ENCODE data around the gene RRAD.

RRAD gene

DNA sequence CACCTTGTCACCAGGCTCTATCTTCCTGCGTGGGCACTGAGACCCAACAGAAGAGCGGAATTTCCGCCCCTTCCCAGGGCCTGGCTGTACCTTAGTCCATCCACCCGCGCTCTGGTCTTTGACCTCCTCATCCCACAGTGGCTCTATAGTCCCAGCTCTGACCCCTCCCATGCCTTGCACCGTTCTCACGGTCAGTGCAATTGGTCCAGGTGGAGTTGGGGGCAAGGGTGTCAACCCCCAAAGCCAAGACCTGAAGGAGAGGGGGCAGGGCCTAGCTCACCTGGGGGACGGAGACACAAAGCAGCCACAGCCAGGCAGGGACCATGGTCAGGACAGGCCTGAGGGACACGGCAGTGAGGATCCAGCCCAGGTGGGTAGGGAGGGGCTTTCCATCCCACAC is 7.6 kb downstream of the RRAD start:
- DNase-seq (ENCODE audit: low read depth, low spot score), result no peak

DNA sequence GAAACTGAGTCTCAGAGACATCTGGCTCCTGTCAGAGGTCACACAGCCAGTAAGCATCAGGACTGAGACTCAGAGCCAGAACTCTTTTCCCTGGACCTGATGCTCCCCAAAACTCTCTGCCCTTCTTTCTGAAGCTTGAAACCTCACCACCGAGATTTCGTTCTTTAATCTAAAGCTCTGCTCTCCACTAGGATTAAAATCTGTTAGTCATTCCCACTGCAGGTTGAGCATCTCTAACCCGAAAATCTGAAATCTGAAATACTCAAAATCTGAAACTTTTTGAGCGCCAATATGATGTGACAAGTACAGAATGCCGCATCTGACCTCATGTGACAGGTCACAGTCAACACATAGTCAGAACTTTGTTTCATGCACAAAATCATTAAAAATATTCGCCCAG is 8.8 kb downstream of the RRAD start:
- no peak for DNase-seq (ENCODE audit: low read depth, low spot score)

DNA sequence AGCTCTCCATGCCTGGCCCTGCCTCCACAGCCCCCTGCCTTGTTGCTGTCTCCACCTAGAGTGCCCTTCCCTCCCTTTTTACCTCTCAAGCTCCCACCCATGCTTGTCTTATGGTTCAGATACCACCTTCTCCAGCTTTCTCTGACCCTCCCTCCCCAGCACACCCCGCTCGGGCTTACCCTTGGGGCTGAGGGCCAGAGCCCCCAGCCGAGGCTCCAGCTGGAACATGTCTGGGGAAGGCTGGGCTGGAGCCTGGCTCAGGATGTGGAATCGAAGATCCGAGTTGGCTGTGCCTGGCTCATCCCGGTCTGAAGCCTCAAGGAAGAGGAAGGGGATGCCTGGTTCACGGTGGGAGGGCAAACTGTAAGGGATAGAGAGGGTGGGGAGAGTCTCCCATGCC is 10.3 kb downstream of the RRAD start:
- DNase-seq (ENCODE audit: low read depth, low spot score), result no peak

DNA sequence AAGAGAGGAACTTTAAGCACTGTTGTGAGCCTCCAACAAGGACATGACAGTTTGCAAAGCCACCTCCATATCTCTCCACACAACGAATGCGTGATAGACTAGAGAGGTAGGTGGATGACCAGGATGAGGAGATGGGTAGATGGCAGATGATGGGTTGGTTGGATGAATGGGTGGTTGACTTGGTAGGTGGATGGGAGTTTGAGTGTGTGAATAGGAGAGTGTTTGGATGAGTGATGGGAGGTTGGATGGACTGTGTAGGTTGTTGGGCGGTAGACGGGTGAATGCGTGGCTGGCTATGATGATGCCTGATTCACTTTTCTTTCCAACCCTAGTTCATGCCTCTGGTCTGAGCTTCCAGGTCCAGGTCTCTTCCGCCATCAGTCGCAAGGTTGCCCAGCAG is 10.8 kb downstream of the RRAD start:
- no peak for DNase-seq (ENCODE audit: low read depth, low spot score)

DNA sequence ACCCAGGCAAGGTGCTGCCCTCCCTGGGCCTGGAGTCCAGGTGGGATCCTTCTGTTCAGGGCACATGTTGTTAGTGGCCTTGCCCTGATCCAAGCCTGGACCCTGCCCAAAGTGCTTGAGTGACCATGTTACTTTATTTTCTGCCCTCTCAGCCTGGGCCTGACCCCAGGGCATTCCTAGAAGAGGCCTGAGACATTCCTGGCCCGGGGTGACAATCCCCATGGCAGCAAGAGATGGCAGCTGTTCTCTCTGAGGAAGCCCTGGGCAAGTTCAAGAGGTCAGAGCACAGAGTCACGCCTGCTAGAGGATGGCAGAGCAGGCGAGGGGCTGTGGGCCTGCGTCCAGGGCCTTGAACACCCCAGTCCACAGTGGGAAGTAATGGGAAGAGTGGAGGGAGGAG is 11.6 kb downstream of the RRAD start:
- DNase-seq (ENCODE audit: low read depth, low spot score), result no peak

DNA sequence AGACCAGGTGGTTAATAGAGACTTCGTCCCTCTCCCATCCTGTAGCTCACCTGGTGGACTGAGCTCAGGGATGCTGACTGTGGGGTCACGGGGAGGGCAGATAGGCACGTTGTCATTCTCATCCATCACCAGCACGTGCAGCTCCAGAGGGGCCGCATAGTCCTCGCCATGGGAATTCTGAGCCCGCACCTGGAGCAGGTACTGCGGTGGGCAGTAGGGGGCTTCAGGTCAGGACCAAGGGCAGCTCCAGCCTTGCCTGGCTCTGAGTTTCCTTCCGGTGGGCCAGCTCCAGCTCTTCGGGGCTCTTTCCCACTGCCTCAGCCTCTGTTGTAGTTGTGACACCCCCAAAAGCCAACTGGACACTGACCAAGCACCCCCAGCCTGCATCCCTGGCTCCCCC is 12.3 kb downstream of the RRAD start:
- no peak for DNase-seq (ENCODE audit: low read depth, low spot score)

DNA sequence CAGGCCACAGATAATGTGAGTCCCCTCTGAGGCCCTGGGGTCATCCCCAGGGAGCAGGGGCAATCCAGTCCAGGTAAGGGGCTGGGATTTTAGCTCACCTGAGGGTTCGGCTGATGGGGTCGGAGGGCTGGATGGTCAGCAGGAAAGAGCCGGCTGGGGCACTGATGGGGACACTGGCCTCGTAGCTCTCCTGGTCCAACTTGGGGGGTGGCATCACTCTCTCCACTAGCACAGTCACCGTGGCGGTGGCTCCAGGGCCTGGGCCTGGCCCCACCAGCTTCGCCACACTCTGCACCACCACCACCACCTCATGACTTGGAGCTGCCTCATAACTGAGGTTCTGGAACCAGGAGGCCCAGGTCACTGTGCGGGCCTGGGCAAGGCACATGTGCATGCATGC is 13.5 kb downstream of the RRAD start:
- no peak for DNase-seq (ENCODE audit: low read depth, low spot score)

DNA sequence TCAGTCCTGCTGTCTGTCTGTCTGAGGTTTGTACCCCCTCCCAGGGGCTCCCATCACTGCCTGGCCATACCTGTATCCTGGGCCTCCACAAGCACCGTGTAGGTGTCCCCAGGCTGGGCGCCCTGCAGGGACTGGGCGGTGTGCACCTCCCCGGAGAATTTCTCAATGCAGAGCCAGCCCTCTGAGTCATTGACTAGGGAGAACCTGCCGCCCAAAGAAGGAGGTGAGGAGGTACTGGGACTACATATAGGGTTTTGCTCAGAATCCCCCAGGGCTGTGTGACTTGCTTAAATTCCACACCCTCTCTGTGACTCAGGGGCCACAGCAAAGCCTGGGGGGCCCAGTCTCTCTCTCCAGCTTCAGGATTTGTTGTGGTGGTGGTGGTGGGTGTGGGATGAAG is 14.2 kb downstream of the RRAD start:
- no peak for DNase-seq (ENCODE audit: low read depth, low spot score)

DNA sequence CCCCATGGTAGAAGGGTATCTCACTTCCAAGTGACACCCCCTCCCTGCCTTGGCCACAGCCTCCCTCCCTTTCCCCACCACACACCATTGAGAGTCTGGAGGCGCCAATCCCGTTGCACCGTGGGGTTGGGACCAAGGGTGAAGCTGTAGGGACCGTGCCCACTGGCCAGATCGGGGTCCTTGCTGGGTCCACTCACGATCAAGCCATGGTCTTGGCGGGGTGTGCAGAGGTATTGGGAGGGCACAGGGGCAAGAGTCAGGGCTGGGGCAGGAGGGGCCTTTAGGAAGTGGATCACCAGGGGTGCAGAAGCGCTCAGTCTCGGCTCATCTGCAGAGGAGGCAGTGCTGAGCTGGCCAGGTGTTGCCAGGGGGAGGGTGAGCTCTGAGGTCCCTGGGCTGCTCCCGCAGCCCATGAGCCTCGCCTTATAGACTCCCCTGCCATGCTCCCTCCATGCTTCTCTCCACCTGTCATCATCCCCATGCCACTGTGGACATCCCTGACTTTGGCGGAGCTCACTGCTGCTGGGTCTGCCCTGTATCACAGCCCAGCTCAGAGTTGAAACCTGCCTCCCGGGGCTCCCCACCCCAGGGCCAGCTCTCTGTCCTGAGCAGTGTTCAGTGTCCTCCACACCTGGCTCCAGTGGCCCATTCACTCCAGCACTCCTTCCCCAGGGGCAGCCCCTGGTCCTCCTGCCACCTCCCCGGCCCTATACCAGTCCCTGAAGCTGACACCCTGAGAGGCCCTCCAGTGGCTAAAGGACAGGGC is 15.0 kb downstream of the RRAD start:
- DNase-seq (ENCODE audit: low read depth, low spot score), result no peak

DNA sequence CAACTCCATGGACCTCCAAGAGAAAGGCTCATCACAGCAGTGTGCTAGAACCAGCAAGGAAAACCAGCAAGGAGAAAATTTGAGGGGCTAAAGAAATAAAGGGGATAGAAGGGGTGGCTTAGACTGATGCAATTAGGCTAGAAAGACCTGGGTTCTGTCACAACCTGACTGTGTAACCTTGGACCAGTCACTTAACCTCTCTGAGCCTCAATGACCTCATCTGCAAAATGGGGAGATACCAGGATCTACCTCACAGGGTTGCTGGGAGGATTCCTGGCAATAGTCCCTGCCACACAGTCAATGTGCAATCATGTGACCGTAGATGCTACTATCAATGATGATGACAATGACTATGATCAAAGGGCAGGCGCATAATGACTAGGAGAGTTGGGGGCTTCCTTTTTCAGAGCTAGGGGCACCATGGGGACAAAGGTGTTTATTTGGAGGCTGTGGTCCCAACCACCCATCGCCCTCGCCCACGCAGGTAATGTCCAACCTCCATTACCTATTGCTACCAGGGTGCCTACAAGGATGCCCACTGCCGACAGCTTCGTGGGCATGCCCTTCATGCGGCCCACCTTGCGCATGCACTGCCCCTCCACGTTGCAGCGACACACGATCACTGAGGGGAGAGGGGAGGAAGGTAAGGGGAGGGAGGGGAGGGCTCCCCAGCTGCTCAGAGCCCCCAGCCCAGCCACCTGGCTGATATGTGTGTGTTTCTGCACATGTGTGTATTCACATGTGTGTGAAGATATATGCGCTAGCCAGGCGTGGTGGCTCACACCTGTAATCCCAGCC is 16.4 kb downstream of the RRAD start:
- DNase-seq (ENCODE audit: low read depth, low spot score), result no peak

DNA sequence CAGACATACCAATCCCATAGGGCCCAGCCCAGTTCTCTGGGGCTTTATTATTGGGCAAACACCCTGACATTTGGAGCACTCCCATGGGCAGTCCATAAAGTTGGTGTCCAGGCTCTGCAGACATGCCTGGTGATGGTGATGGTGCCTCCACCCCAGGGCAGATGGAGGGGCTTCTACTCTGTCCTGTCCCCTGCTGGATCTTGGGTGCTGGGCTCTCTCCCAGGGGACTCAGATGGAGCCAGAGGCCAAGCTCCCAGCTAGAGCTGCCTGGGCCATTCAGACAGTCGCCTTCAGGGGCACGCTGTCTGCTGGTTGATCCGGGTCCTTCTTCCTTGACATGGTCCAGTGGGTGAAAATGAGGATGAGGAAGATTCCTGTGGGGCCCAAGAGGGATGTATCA is 17.2 kb downstream of the RRAD start:
- no peak for DNase-seq (ENCODE audit: low read depth, low spot score)

DNA sequence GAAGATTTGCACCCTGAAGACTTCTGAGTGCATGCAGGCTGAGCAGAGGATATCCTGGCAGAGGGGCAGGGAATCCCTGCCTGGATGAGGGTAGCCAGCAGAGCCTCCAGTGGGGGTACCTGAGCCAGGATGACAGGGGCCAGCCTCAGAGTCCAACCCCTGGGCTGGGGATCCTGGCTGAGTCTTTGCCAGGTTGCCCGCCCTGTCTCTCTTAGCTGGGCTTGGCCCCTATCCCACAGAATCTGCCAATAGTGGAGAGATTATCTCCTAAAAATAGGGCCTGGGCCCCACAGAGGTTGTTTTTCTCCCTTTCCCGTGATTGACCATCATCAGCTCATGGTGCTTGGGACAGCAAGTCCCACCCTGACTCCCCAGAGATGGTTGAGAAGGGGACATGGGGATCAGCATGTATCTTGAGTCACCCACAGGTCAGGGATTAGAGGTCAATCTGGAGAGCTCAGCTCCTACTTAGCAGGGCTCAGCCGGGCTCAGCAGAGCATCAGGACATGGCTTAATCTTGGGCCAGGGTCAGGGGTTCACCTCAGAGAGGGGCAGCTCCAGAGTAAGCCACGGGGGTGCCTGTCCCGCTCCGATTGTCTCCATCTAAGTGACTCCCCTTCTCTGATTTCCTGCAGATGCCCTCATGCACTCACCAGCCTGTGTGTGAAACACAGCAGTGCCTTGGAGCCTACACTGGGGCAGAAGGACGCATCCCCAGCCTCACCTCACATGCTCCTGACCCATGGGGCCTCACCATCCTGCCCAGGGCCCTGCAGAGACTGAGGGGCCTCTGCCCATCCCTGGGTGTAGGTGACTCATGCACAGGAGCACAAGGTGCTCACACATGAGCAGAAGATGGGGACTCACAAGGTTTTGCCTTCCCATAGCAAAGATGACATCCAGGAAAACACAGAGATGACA is 18.2 kb downstream of the RRAD start:
- DNase-seq (ENCODE audit: low read depth, low spot score), result no peak

DNA sequence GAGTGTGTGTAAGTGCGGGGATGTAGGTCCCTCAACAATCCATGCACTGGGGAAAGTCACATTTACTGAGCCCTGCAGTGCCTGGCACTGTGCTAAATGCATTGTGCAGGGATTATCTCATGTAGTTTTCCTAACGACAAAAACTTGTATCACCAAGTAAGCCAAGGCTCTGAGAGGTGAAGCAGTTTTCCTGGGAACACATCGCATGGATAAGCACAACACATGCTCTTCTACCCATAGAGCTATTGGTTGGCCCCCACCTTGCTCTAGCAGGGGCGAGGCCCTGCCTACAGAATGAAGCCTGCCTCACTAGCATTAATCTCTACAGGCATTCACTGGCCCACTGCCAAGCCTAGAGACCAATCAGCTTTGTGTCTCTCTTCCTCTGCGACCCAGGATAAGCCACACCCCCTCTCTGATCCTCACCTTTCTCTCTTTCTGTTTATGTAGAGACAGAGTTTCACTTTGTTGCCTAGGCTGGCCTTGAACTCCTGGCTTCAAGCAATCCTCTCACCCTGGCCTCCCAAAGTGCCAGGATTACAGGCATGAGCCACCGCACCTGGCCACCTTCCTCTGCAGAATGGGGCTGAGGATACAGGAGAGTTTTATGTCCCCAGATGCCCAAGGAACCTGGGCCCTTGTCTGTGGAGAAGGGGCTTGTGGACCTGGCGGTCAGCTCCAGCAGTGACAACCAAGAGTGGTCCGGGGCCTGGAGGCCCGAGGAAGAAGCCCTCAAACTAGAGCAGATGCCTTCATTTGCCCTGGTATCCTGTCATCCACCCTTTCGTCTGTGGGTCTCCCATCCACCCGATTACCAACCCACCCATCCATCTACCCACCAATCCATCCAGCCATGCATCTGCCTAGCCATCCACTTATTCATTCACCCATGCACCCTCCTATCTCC is 19.4 kb downstream of the RRAD start:
- peak; percentile 47 for DNase-seq (ENCODE audit: low read depth, low spot score)

DNA sequence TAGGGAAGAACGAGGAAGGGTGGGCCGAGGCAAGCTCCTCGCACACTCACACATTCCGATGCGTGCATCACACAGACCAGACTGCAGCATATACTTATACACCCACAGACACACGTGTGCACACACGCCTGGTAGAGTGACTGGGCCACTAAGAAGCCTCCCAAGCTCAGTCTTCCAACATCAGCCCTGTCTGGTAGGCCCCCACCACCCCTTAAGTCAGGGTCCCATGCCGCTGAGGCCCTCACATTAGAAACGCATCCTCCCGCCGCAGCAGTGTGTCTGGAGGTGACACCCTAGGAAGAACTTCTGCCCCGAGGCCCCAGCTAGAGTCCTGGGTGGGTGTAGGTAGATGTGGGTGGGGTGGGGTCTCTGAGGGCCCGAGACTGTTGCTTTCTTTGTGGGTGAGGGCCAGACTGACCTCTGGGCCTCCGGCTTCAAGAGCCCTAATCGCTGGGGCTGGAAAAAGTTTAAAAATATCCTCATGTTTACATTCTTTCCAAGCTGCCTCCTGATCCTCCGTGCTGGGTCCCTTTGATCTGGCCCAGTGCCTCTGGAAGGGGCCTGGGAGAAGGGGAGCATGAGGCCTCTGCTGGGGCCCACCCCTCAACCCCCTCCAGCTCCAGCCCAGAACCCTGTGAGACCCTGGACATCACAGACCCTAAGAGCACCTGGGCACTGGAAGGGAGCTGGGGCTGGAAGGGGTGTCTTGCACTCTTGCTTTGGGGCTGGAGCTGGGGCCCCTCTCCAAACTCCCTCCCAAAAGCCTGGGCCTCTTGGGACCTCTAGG is 20.3 kb downstream of the RRAD start:
- DNase-seq (ENCODE audit: low read depth, low spot score), result no peak

DNA sequence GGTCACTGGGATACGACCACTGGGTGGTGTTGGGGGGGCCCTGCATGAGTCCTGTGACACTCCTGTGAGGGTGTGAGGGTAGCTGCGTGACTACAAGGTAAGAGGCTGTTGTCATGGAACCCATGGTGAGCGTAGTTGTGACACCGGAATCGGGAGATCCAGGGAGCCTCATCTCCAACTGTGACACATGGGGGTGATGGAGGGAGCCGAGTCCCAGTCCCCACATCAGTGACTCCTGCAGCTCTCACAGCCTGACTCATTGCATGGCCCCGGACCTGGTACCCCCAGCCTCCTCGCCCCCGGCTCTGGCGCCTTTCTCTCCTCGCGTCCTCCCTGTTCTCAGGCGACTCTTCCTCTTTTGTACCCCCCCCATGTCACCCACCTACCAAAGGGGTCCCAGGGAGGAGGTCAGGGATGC is 20.9 kb downstream of the RRAD start:
- no peak for DNase-seq (ENCODE audit: low read depth, low spot score)

DNA sequence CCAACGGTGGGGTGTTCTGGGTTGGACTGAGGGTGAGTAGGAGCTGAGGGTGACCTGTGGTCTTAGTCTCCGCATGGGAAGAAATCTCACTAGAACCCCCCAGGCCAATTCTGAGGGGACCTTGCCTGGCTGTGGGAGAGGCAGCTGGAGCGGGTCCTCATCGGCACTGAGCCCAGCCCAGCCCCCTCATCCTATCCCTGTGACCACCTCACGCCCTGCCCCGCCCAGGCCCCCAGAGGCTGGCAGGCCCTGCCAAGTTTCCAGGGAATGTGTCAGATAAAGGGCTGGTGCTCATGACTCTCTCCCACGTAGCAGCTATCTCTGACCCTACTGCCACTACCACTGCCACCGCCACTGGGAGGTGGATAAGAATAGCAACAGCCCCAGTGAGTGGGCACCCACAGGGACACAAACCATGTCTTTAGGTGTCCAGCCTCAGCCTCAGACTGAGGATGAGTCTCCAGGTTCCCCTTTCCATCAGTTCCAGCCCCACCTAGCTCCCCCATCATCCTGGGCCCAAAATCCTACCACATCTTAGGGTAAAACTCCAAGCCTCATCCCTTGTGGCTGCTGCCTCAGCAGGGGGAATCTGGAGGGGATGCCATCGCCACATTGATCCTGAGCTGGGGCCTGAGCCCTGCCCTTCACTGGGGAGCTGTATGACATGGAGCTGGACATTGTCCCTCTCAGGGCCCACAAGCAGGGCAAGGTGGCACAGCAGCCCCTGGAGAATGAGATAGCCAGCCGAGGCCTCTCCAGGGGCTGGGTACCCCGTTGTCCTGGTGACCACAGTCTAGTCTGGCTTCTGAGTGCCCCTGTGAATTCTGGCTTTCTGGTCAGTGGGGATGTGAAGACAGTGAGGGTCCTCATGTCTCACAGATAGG is 21.5 kb downstream of the RRAD start:
- peak; percentile 18 for DNase-seq (ENCODE audit: low read depth, low spot score)

DNA sequence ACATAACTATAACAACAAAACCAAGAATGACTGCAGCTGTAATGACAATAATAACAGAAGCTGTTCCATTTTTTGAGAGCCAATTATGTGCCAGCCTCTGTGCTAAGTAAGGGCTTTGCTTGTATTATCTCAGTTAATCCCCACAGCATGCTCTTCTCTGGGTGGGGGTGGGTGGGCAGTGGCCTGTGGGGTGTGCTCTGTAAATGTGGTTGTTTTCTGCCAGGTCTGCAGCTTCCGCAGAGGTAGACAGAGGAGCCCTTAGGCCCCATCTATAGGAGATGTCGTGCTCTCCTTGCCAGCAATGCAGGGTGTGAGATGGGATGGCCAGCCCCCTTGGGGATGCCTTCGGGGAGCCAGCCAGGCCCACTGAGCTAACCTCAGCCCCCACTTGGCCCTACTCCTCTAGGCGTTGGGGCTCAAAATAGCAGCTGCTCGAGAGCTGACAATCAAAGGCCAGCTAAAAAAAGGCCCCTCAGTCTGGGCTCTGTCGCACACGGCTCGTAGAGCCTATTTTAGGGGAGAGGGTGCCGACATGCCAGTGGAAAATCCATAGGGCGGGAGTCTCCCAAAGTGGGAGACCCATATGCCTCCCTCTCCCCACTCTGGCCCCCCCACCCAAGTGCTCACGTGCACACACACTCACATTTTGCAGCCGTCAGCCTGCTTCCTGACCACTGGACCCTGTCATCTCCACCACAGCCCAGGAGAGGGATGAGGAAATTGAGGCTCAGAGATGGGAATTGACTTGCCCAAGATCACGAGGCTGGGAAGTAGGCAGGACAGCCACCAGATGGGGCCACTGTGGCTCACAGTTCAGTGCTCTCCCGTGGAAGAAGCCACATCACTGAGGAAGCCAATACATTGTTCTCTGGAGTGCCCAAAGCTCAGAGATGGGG is 22.4 kb downstream of the RRAD start:
- no peak for DNase-seq (ENCODE audit: low read depth, low spot score)

DNA sequence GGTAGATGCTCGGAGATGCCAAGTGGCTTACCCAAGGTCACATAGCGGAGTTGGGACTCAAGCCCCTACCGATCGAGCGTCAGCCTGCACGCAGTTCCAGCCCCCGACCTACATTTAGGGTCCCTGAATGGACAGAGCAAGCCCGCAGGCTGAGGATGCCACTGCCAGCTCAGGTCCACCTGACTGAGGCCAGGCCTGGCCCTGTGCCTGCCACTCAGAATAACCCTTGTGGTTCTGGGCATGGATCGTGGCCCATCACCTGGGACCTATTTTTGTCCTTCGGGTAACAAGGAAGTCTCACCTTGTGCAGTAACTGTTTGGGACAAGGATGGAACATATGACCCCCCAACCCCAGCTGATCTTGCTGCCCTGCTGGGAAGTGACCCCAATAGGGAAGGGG is 23.7 kb downstream of the RRAD start:
- no peak for DNase-seq (ENCODE audit: low read depth, low spot score)
